ENCODE data around the gene ATXN7L1.

DNA sequence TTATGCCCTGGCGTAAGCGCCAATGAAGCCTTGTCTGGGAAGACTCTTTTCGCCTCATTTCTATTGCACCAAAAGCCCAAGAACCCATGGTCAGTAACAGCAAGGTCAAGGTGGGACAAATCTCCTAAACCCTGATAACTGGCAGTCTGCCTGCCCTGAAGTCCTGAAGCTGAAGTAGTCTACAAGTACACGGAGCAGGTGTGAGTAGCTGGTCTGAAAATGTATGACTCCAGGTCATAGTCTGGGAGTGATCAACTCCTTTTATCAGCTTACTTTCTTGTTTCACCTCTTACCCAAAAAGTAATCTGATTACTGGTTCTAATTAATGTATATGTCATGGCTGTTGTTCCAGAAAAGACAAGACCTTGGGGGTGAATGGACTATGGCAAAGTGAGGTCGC is 187.8 kb downstream of the ATXN7L1 start:
- TF ChIP-seq, protein P1, sequence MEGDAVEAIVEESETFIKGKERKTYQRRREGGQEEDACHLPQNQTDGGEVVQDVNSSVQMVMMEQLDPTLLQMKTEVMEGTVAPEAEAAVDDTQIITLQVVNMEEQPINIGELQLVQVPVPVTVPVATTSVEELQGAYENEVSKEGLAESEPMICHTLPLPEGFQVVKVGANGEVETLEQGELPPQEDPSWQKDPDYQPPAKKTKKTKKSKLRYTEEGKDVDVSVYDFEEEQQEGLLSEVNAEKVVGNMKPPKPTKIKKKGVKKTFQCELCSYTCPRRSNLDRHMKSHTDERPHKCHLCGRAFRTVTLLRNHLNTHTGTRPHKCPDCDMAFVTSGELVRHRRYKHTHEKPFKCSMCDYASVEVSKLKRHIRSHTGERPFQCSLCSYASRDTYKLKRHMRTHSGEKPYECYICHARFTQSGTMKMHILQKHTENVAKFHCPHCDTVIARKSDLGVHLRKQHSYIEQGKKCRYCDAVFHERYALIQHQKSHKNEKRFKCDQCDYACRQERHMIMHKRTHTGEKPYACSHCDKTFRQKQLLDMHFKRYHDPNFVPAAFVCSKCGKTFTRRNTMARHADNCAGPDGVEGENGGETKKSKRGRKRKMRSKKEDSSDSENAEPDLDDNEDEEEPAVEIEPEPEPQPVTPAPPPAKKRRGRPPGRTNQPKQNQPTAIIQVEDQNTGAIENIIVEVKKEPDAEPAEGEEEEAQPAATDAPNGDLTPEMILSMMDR (IDR thresholded peaks at IDR 0.05; ENCODE audit: low read depth, low read length) = no peak
- TF ChIP-seq EZH2phosphoT487 (IDR thresholded peaks at IDR 0.05; ENCODE audit: low read depth) = no peak

Measured in OCI-LY3 (cell line).